ENCODE results near the gene MAP6. TPM values are rescaled to one million over a fixed set of nuclear protein-coding genes. Genes with fewer than 3 reads are reported as not detected.

Gene MAP6
- total and polyA plus RNA-seq, 9 of the 15 experiments (the other 6 are each of a cell fraction or from before 2014, with no cell fraction given), result not detected

- Histone ChIP-seq H3K9ac (ENCODE audit: insufficient read depth in 1 of 2, low read depth in 2 of 2, low read length in 2 of 2) (peak overlapping the region; percentile 78 to 94), H3K4me3 (peak overlapping the region; percentile 64), H3K9me3 (replicated peaks; ENCODE audit: control insufficient read depth, insufficient read depth, low read depth, low read length) (no peaks in the 10 kb centered on the region), H2AFZ (ENCODE audit: low read depth, low read length) (peak overlapping the region; percentile 86), H3K27me3 (ENCODE audit: control insufficient read depth in 2 of 2, insufficient read depth in 2 of 2, low read length in 2 of 2) (no peaks in the 10 kb centered on the region), H3K79me2 (ENCODE audit: control insufficient read depth, insufficient read depth, low read length) (peaks cover 43% of the 10 kb centered on the region), H3K27ac (ENCODE audit: extremely low read depth, low read depth, low read length) (peak overlapping the region; percentile 77), H4K20me1 (replicated peaks; ENCODE audit: control insufficient read depth, insufficient read depth, low read length) (no peaks in the 10 kb centered on the region), H3K4me1 (replicated peaks in 1 of 2; ENCODE audit: control insufficient read depth in 2 of 2, insufficient read depth in 2 of 2, low read length in 2 of 2) (peaks cover 63 to 66% of the 10 kb centered on the region in 2 experiments), H3K9me1 (ENCODE audit: control insufficient read depth, insufficient read depth, low read length) (peaks cover 4% of the 10 kb centered on the region), H3K36me3 (ENCODE audit: control insufficient read depth, insufficient read depth, low read length) (peaks cover 26% of the 10 kb centered on the region; the same call in 2 of the 3 replicates), H3K4me2 (ENCODE audit: insufficient read depth, low read length) (peak overlapping the region; percentile 88)
- FAIRE-seq (no peak), DNase-seq (ENCODE audit: extremely low read depth in 1 of 4, low spot score in 3 of 4) (no peak), ATAC-seq (no peak)
- in situ Hi-C loops (cut with MboI) (no loop called here), intact Hi-C loops (cut with micrococcal nuclease) (no loop called here)
- no TSS peak for BruUV-seq (replicated peaks)
- POLR2A ChIA-PET, result interaction anchor here (0.6 to 10.5 kb wide), 10 partner anchors 7 to 240 kb away, joined by 3 to 115 read pairs (median 4); no protein-coding TSS in a partner anchor
- 5% methylated on average over 16 of the region's 21 CpGs for WGBS (ENCODE audit: insufficient coverage, low coverage, missing lambda C conversion rate)
- CTCF ChIA-PET (ENCODE audit: low intra/inter-chr PET ratio), result no interaction called here
- TF ChIP-seq E2F3 (CRISPR knock-in tag; IDR thresholded peaks at IDR 0.05), result 0 out of 2 replicates have a peak, but pooled peaks have one; percentile 24
- no peak for TF ChIP-seq ZNF41 (CRISPR knock-in tag; conservative IDR thresholded peaks at IDR 0.05)
- no peak; a peak in 1 of 4 replicates for TF ChIP-seq KDM4B (IDR thresholded peaks at IDR 0.05; ENCODE audit: borderline replicate concordance in 2 of 2, low read depth in 1 of 2)
- TF ChIP-seq HDGF (IDR thresholded peaks at IDR 0.05), result 0 out of 2 replicates have a peak, but pooled peaks have one; percentile 14
- peak; percentile 50; the same call in 1 of the 2 replicates for TF ChIP-seq NBN (IDR thresholded peaks at IDR 0.05; ENCODE audit: low read depth)
- TF ChIP-seq ZKSCAN8 (CRISPR knock-in tag; IDR thresholded peaks at IDR 0.05), result no peak
- peak; percentile 74; the same call in 1 of the 2 replicates for TF ChIP-seq KDM2B (CRISPR knock-in tag; IDR thresholded peaks at IDR 0.05)
- no peak for TF ChIP-seq SUPT5H (IDR thresholded peaks at IDR 0.05)
- TF ChIP-seq ZEB2 (IDR thresholded peaks at IDR 0.05), result no peak
- TF ChIP-seq RBM25 (IDR thresholded peaks at IDR 0.05; ENCODE audit: low read depth, low read length, severe bottlenecking), result peak; percentile 97
- TF ChIP-seq USF2 (CRISPR knock-in tag; IDR thresholded peaks at IDR 0.05), result no peak
- no peak for TF ChIP-seq TCF7 (IDR thresholded peaks at IDR 0.05; ENCODE audit: borderline replicate concordance)
- no peak for TF ChIP-seq IFI16 (CRISPR knock-in tag; IDR thresholded peaks at IDR 0.05)
- no peak for TF ChIP-seq ZBTB26 (CRISPR knock-in tag; IDR thresholded peaks at IDR 0.05)
- TF ChIP-seq ZNF655 (CRISPR knock-in tag; IDR thresholded peaks at IDR 0.05), result no peak
- no peak for TF ChIP-seq SMARCE1 (IDR thresholded peaks at IDR 0.05)
- TF ChIP-seq PBX2 (CRISPR knock-in tag; IDR thresholded peaks at IDR 0.05; ENCODE audit: low read depth), result no peak
- TF ChIP-seq PBX2 (tag; conservative IDR thresholded peaks at IDR 0.05; ENCODE audit: low read depth), result no peak
Measured at GRCh38 chr11:75561426-75562047, 107.3 kb downstream of the MAP6 start.

All from K562 (cell line).